Esophagus muscularis mucosa (tissue), 4 donors: ENCODE results near the gene SV2C.

ENCODE experiments used
- EP300 ChIP-seq: sonication (generic); formaldehyde crosslinking; IDR thresholded peaks from one replicate; pipeline ENCODE4 v1.6.1; 2017; ENCODE audit warnings: antibody characterized with exemption
- POLR2A ChIP-seq: fragments of 450-650 bp; IDR thresholded peaks from one replicate; pipeline ENCODE4 v1.6.1; 2017; ENCODE audit warnings: antibody characterized with exemption, moderate library complexity, mild to moderate bottlenecking, low read depth
- TF ChIP-seq, protein P1 (sequence below), 3 experiments: fragments of 200-600 bp in 2 of 3; fragments of 450-650 bp in 1 of 3; sonication (generic) in 2 of 3; IDR thresholded peaks; one replicate each; pipeline ENCODE4 v1.5.1; 2017 to 2019; ENCODE audit warnings: antibody characterized with exemption in 3 of 3, mild to moderate bottlenecking in 2 of 3, moderate library complexity in 1 of 3

DNA sequence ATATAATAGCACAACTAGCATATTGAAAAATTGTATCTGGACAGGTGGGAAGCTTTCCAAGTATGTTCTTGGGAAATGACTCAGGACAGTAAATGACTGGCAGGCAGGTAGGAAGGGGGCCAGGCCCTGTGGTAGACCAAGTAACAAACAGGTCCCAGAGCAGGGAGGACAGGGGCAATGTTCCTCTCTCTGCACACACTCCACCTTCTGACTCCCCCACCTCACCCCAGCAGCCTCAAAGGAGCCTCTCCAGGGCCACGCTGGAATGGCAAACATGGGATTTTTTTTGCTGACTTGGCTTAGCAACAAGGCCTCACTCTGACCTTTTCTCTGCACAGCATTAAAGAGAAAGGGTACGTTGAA, 288.8 kb downstream of the SV2C start:
- TF ChIP-seq, protein P1, sequence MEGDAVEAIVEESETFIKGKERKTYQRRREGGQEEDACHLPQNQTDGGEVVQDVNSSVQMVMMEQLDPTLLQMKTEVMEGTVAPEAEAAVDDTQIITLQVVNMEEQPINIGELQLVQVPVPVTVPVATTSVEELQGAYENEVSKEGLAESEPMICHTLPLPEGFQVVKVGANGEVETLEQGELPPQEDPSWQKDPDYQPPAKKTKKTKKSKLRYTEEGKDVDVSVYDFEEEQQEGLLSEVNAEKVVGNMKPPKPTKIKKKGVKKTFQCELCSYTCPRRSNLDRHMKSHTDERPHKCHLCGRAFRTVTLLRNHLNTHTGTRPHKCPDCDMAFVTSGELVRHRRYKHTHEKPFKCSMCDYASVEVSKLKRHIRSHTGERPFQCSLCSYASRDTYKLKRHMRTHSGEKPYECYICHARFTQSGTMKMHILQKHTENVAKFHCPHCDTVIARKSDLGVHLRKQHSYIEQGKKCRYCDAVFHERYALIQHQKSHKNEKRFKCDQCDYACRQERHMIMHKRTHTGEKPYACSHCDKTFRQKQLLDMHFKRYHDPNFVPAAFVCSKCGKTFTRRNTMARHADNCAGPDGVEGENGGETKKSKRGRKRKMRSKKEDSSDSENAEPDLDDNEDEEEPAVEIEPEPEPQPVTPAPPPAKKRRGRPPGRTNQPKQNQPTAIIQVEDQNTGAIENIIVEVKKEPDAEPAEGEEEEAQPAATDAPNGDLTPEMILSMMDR (IDR thresholded peaks at IDR 0.05) = no peak
- TF ChIP-seq POLR2A (no peak), EP300 (no peak)
